H1 (cell line): ENCODE measurements around the gene CHEK2. TPM values are rescaled to one million over a fixed set of nuclear protein-coding genes. Genes with fewer than 3 reads are reported as not detected.

Experiments used
- CTCF ChIA-PET: fragments of 300-600 bp; sonication (Branson Sonifier 250); formaldehyde crosslinking; loops from one replicate; lab custom pipeline; 2021; ENCODE audit not compliant: partially characterized antibody; lab: Charles Lee
- POLR2A ChIA-PET: fragments of 300-600 bp; sonication (Branson Sonifier 250); formaldehyde crosslinking; loops from one replicate; lab custom pipeline; 2021; ENCODE audit warnings: inconsistent platforms; ENCODE audit not compliant: partially characterized antibody; lab: Charles Lee
- DNase-seq, 2 experiments: peaks; one replicate each; pipeline versions ENCODE4 v3.0.0 to v3.0.0-alpha.2; 2010 to 2022; ENCODE audit warnings: low spot score in 2 of 2, low read depth in 1 of 2, mixed read lengths in 1 of 2
- FAIRE-seq: peaks from 2 replicates; lab custom pipeline; 2011; peaks lifted over from hg19 to GRCh38; lab: Jason Lieb, UNC
- H2AFZ ChIP-seq: 2 replicates; pipeline ENCODE4 v1.8.1; 2012; ENCODE audit warnings: low read length, inconsistent platforms
- H2AK5ac ChIP-seq: 2 replicates; pipeline ENCODE4 v1.6.1; 2013; ENCODE audit warnings: low read depth, low read length
- H2BK120ac ChIP-seq: replicated peaks from 2 replicates; pipeline ENCODE3; 2013; ENCODE audit warnings: low read depth, low read length, inconsistent platforms
- H2BK12ac ChIP-seq: 2 replicates; pipeline ENCODE4 v1.6.1; 2013; ENCODE audit warnings: low read depth, low read length
- H2BK15ac ChIP-seq: 2 replicates; pipeline ENCODE4 v1.6.1; 2013; ENCODE audit warnings: low read length
- H2BK20ac ChIP-seq: 2 replicates; pipeline ENCODE4 v1.6.1; 2013; ENCODE audit warnings: low read length
- H2BK5ac ChIP-seq: 2 replicates; pipeline ENCODE4 v1.6.1; 2013; ENCODE audit warnings: low read depth, low read length
- H3K14ac ChIP-seq: 2 replicates; pipeline ENCODE4 v1.6.1; 2013; ENCODE audit warnings: inconsistent platforms; ENCODE audit not compliant: insufficient read length
- H3K18ac ChIP-seq: 2 replicates; pipeline ENCODE4 v1.6.1; 2013; ENCODE audit warnings: low read length; ENCODE audit errors: extremely low read depth
- H3K23ac ChIP-seq: 2 replicates; pipeline ENCODE4 v1.6.1; 2013; ENCODE audit warnings: inconsistent platforms; ENCODE audit not compliant: insufficient read length
- H3K23me2 ChIP-seq: 2 replicates; pipeline ENCODE4 v1.6.1; 2013; ENCODE audit warnings: low read depth, low read length
- H3K27ac ChIP-seq: 2 replicates; pipeline ENCODE4 v1.6.1; 2011; ENCODE audit warnings: low read depth, low read length, inconsistent platforms
- H3K27me3 ChIP-seq, 4 experiments: replicated peaks in 1 of 4; 1 replicate in 1 of 4; 2 replicates in 3 of 4; pipeline versions ENCODE4 v1.6.1 to v1.8.1; 2011 to 2013; ENCODE audit warnings: low read length in 3 of 4, mild to moderate bottlenecking in 3 of 4, inconsistent platforms in 2 of 4, mixed read lengths in 2 of 4, moderate library complexity in 1 of 4; ENCODE audit not compliant: control insufficient read depth in 3 of 4, insufficient read depth in 3 of 4; ENCODE audit errors: extremely low read depth in 1 of 4
- H3K36me3 ChIP-seq, 4 experiments: 2 replicates each; pipeline versions ENCODE4 v1.6.1 to v1.8.1; 2011 to 2013; ENCODE audit warnings: mild to moderate bottlenecking in 4 of 4, low read length in 3 of 4, moderate library complexity in 2 of 4, control low read depth in 1 of 4, inconsistent platforms in 1 of 4; ENCODE audit not compliant: insufficient read depth in 4 of 4, control insufficient read depth in 2 of 4
- H3K4ac ChIP-seq: replicated peaks from 2 replicates; pipeline ENCODE3; 2013; ENCODE audit warnings: low read length, low read depth, mixed read lengths, inconsistent platforms; ENCODE audit not compliant: insufficient read length
- H3K4me1 ChIP-seq, 4 experiments: replicated peaks in 1 of 4; 1 replicate in 1 of 4; 2 replicates in 3 of 4; pipeline versions ENCODE4 v1.6.1 to v1.8.1; 2011 to 2013; ENCODE audit warnings: low read length in 3 of 4, inconsistent platforms in 2 of 4, mixed read lengths in 1 of 4; ENCODE audit not compliant: insufficient read depth in 4 of 4, control insufficient read depth in 3 of 4
- H3K4me2 ChIP-seq, 2 experiments: 2 replicates each; pipeline versions ENCODE4 v1.6.1 to v1.8.1; 2011 to 2013; ENCODE audit warnings: low read depth in 2 of 2, low read length in 2 of 2, control low read depth in 1 of 2, inconsistent platforms in 1 of 2, mild to moderate bottlenecking in 1 of 2; ENCODE audit not compliant: insufficient read depth in 1 of 2
- H3K4me3 ChIP-seq, 4 experiments: fragments of 200-600, 300-600 bp in 1 of 4; sonication (generic), shearing (Covaris generic), sonication (Bioruptor Twin) in 1 of 4; 2 replicates each; pipeline versions ENCODE4 v1.5.1 to v1.8.1; 2011 to 2016; ENCODE audit warnings: low read length in 4 of 4, low read depth in 3 of 4, control low read depth in 2 of 4, inconsistent platforms in 2 of 4, mild to moderate bottlenecking in 2 of 4, mixed read lengths in 1 of 4, moderate library complexity in 1 of 4; ENCODE audit not compliant: insufficient read depth in 2 of 4; ENCODE audit errors: extremely low read depth in 1 of 4
- H3K56ac ChIP-seq: replicated peaks from 2 replicates; pipeline ENCODE3; 2013; ENCODE audit warnings: low read depth, mild to moderate bottlenecking, mixed read lengths, low read length, inconsistent platforms; ENCODE audit not compliant: insufficient read length
- H3K79me1 ChIP-seq: 2 replicates; pipeline ENCODE4 v1.6.1; 2013; ENCODE audit warnings: low read depth, low read length, control low read depth
- H3K79me2 ChIP-seq, 2 experiments: 2 replicates each; pipeline versions ENCODE4 v1.6.1 to v1.8.1; 2012 to 2013; ENCODE audit warnings: low read length in 2 of 2, mild to moderate bottlenecking in 2 of 2, inconsistent platforms in 1 of 2; ENCODE audit not compliant: insufficient read depth in 2 of 2, control insufficient read depth in 1 of 2
- H3K9ac ChIP-seq, 4 experiments: replicated peaks in 1 of 4; 1 replicate in 1 of 4; 2 replicates in 3 of 4; pipeline versions ENCODE4 v1.6.1 to v1.8.1; 2011 to 2013; ENCODE audit warnings: low read depth in 3 of 4, low read length in 3 of 4, control low read depth in 2 of 4, mild to moderate bottlenecking in 2 of 4, moderate library complexity in 2 of 4, inconsistent platforms in 1 of 4; ENCODE audit errors: extremely low read depth in 1 of 4
- H3K9me3 ChIP-seq, 2 experiments: 2 replicates each; pipeline versions ENCODE4 v1.6.1 to v1.8.1; 2012 to 2013; ENCODE audit warnings: mild to moderate bottlenecking in 2 of 2, moderate library complexity in 2 of 2, control low read depth in 1 of 2, inconsistent platforms in 1 of 2, low read depth in 1 of 2, low read length in 1 of 2, mixed read lengths in 1 of 2; ENCODE audit not compliant: insufficient read depth in 2 of 2
- H4K20me1 ChIP-seq, 2 experiments: replicated peaks in 1 of 2; 2 replicates each; pipeline versions ENCODE3 to v1.8.1; 2011 to 2013; ENCODE audit warnings: inconsistent platforms in 2 of 2, low read length in 2 of 2, mild to moderate bottlenecking in 1 of 2; ENCODE audit not compliant: insufficient read depth in 2 of 2, control insufficient read depth in 1 of 2
- H4K5ac ChIP-seq: 2 replicates; pipeline ENCODE4 v1.6.1; 2013; ENCODE audit warnings: low read length, low read depth, mixed read lengths, inconsistent platforms; ENCODE audit not compliant: insufficient read length
- H4K8ac ChIP-seq: 2 replicates; pipeline ENCODE4 v1.8.0; 2013; ENCODE audit warnings: mild to moderate bottlenecking, moderate library complexity, low read length, inconsistent platforms; ENCODE audit not compliant: insufficient read depth; ENCODE audit errors: extremely low read depth
- H4K91ac ChIP-seq: replicated peaks from 2 replicates; pipeline ENCODE3; 2013; ENCODE audit warnings: low read length, mixed read lengths, inconsistent platforms; ENCODE audit not compliant: insufficient read length
- CTCF ChIP-seq, 3 experiments: IDR thresholded peaks; 1 replicate in 2 of 3; 2 replicates in 1 of 3; pipeline versions ENCODE4 v1.5.1 to v1.6.1; 2011; ENCODE audit warnings: low read length in 3 of 3, mild to moderate bottlenecking in 3 of 3, inconsistent platforms in 2 of 3, low read depth in 1 of 3, moderate library complexity in 1 of 3; ENCODE audit not compliant: insufficient read depth in 1 of 3; ENCODE audit errors: control extremely low read depth in 1 of 3
- FOSL1 ChIP-seq: IDR thresholded peaks from 2 replicates; pipeline ENCODE4 v1.6.1; 2011; ENCODE audit warnings: mild to moderate bottlenecking, low read depth, low read length, moderate library complexity; ENCODE audit not compliant: insufficient read depth
- KDM1A ChIP-seq: fragments of 200-600, 300-600 bp; sonication (generic); IDR thresholded peaks from 2 replicates; pipeline ENCODE4 v1.7.1; 2016; ENCODE audit warnings: mild to moderate bottlenecking, low read length, borderline replicate concordance
- POLR2A ChIP-seq, 2 experiments: IDR thresholded peaks; 1 replicate in 1 of 2; 2 replicates in 1 of 2; pipeline ENCODE4 v1.6.1; 2011; ENCODE audit warnings: low read depth in 2 of 2, low read length in 2 of 2, mild to moderate bottlenecking in 2 of 2; ENCODE audit errors: control extremely low read depth in 1 of 2
- WGBS, 2 experiments: shearing (Covaris generic) in 1 of 2; methylation state at CpG; one replicate each; pipeline versions ENCODE4 v1.1.6 to v1.1.7; 2013 to 2015; ENCODE audit warnings: low lambda C conversion rate in 2 of 2, mixed read lengths in 2 of 2, inconsistent platforms in 1 of 2, low coverage in 1 of 2, missing lambda C conversion rate in 1 of 2; ENCODE audit not compliant: insufficient replicate concordance in 2 of 2, insufficient coverage in 1 of 2, insufficient read length in 1 of 2; ENCODE audit errors: extremely low coverage in 1 of 2, missing lambda C conversion rate in 1 of 2; 5-methylcytosine and 5-hydroxymethylcytosine counted together
- polyA plus RNA-seq, 7 experiments: library from polyadenylated mRNA; depleted of rRNA in 3 of 7; stranded (reverse) in 5 of 7; unstranded in 2 of 7; fragments of >200 nt in 5 of 7; fragments of 200-250 nt in 2 of 7; gene quantifications; 1 replicate in 5 of 7; 2 replicates in 1 of 7; 4 replicates in 1 of 7; pipeline versions ENCODE4 v1.2.1 to v1.2.3, GENCODE V29; 2011 to 2013; ENCODE audit warnings: missing spikeins in 2 of 7, mixed read lengths in 2 of 7
- total RNA-seq: library from RNA; stranded (reverse); fragmentation: NEBNext Ultra II Directional; extraction: Animal tissue kit (Norgen Biotek cat#: 25700); gene quantifications from 2 replicates; pipeline ENCODE4 v1.2.1, GENCODE V29; 2021

CHEK2 gene
- total and polyA plus RNA-seq, 2 of the 8 experiments (the other 6 are each of a cell fraction or from before 2014, with no cell fraction given), result 74.9 to 89.5 TPM

DNA sequence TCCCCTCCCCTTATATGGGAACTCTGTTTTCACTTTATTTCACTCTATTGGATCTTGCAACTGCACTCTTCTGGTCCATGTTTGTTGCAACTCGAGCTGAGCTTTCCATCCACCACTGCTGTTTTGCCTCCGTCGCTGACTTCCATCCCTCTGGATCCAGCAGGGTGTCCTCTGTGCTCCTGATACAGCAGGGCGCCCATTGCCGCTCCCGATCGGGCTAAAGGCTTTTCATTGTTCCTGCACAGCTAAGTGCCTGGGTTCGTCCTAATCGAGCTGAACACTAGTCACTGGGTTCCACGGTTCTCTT lies 19.8 kb upstream of the CHEK2 start:
- POLR2A ChIA-PET, result interaction anchor here (0.7 to 4.3 kb wide), 8 partner anchors 8 to 374 kb away, joined by 3 to 31 read pairs (median 10); partner anchors contain the start of genes CCDC117, CHEK2, HSCB and XBP1
- TF ChIP-seq KDM1A, result no peak
- TF ChIP-seq POLR2A (IDR thresholded peaks at IDR 0.05; ENCODE audit: control extremely low read depth in 1 of 2, low read depth in 2 of 2, low read length in 2 of 2), result no peak
- no peak for TF ChIP-seq CTCF (IDR thresholded peaks at IDR 0.05; ENCODE audit: control extremely low read depth in 1 of 3, insufficient read depth in 1 of 3, low read depth in 1 of 3, low read length in 3 of 3)
- TF ChIP-seq FOSL1, result no peak

More for the DNA sequence above, 19.8 kb upstream of the CHEK2 start:
- H2BK5ac ChIP-seq, result peak overlapping the region; percentile 78; the same call in 1 of the 2 replicates
- no peak overlapping the region for H3K56ac ChIP-seq
- no peak overlapping the region for H3K14ac ChIP-seq
- H3K18ac ChIP-seq, result peak overlapping the region; percentile 56; the same call in 1 of the 2 replicates
- H4K20me1 ChIP-seq, result no peaks in the 10 kb centered on the region
- H3K27ac ChIP-seq, result no peak overlapping the region; the same call in 1 of the 2 replicates
- CTCF ChIA-PET, result interaction anchor here (1.0 to 2.1 kb wide), 4 partner anchors 12 to 278 kb away, joined by 3 to 6 read pairs (median 5); partner anchors contain the start of gene CCDC117
- H3K4ac ChIP-seq, result no peak overlapping the region
- no peak overlapping the region for H2BK120ac ChIP-seq
- peaks cover 6 to 8% of the 10 kb centered on the region in 2 experiments; a peak in 3 of 4 replicates for H3K9me3 ChIP-seq
- no peak overlapping the region for H3K4me3 ChIP-seq
- peak overlapping the region; percentile 99; the same call in 1 of the 2 replicates for H2BK15ac ChIP-seq
- H2AK5ac ChIP-seq, result no peak overlapping the region
- peak overlapping the region; percentile 69; the same call in 1 of the 2 replicates for H2BK12ac ChIP-seq
- no peaks in the 10 kb centered on the region for H3K79me2 ChIP-seq
- FAIRE-seq (no peak), DNase-seq (no peak)
- H4K91ac ChIP-seq, result peak overlapping the region; percentile 29
- no peak overlapping the region for H3K23ac ChIP-seq
- H3K9ac ChIP-seq, result no peak overlapping the region
- no peak overlapping the region for H2AFZ ChIP-seq
- H3K36me3 ChIP-seq, result peaks cover 0 to 7% (median 3%) of the 10 kb centered on the region in 4 experiments; a peak in 3 of 8 replicates
- H2BK20ac ChIP-seq, result peak overlapping the region; percentile 98; the same call in 1 of the 2 replicates
- no peaks in the 10 kb centered on the region for H3K79me1 ChIP-seq
- no peak overlapping the region for H4K8ac ChIP-seq
- H3K4me2 ChIP-seq, result peak overlapping the region in 1 of 2 experiments; percentile 51; a peak in 1 of 4 replicates
- peaks cover 0 to 10% (median 5%) of the 10 kb centered on the region in 4 experiments; a peak in 5 of 7 replicates for H3K4me1 ChIP-seq
- H4K5ac ChIP-seq, result no peak overlapping the region
- 93% methylated on average over 10 of the region's 10 CpGs; no CpG with 5 or more reads in 1 of the 2 experiments for WGBS, 2 experiments
- H3K27me3 ChIP-seq, result no peaks in the 10 kb centered on the region
- H3K23me2 ChIP-seq, result no peaks in the 10 kb centered on the region
